Measurements from ENCODE around the gene TUBB2A.

- no peak for TF ChIP-seq ZNF687 (IDR thresholded peaks at IDR 0.05)
- no peak for TF ChIP-seq EP300 (IDR thresholded peaks at IDR 0.05; ENCODE audit: borderline replicate concordance in 1 of 2, control insufficient read depth in 1 of 2, low read depth in 2 of 2, low read length in 2 of 2)
- no peak for TF ChIP-seq CTCF (IDR thresholded peaks at IDR 0.05 in 2 of 3, conservative IDR thresholded peaks at IDR 0.05 in 1 of 3; ENCODE audit: control insufficient read depth in 2 of 3, extremely low read depth in 1 of 3, insufficient read depth in 1 of 3, low read depth in 3 of 3, low read length in 3 of 3)
- no peak for TF ChIP-seq SIN3A (IDR thresholded peaks at IDR 0.05; ENCODE audit: low read depth, low read length)
- no peak for TF ChIP-seq GABPA (IDR thresholded peaks at IDR 0.05; ENCODE audit: low read depth)
- TF ChIP-seq RFX5 (IDR thresholded peaks at IDR 0.05; ENCODE audit: low read depth, low read length): no peak
- TF ChIP-seq PAX8 (IDR thresholded peaks at IDR 0.05): no peak
- TF ChIP-seq JUND (IDR thresholded peaks at IDR 0.05; ENCODE audit: low read depth, low read length): no peak
- no peak for TF ChIP-seq POLR2AphosphoS2 (IDR thresholded peaks at IDR 0.05; ENCODE audit: low read depth, low read length)
- TF ChIP-seq POLR2AphosphoS5 (IDR thresholded peaks at IDR 0.05; ENCODE audit: low read length): no peak
- TF ChIP-seq PBX3 (IDR thresholded peaks at IDR 0.05; ENCODE audit: insufficient replicate concordance, low read depth, low read length): no peak
- no peak for TF ChIP-seq STAT3 (IDR thresholded peaks at IDR 0.05; ENCODE audit: low read depth, low read length)
- TF ChIP-seq ZZZ3 (IDR thresholded peaks at IDR 0.05; ENCODE audit: control insufficient read depth, insufficient read length, low read depth): no peak
- TF ChIP-seq ATF3 (IDR thresholded peaks at IDR 0.05; ENCODE audit: borderline replicate concordance, extremely low read depth, low read depth, low read length): no peak
Observed at GRCh38 chr6:3142536-3142935, 14.8 kb downstream of the TUBB2A start.

All from GM12878 (cell line).